ENCODE measurements around the gene L1CAM.

Gene L1CAM

DNA sequence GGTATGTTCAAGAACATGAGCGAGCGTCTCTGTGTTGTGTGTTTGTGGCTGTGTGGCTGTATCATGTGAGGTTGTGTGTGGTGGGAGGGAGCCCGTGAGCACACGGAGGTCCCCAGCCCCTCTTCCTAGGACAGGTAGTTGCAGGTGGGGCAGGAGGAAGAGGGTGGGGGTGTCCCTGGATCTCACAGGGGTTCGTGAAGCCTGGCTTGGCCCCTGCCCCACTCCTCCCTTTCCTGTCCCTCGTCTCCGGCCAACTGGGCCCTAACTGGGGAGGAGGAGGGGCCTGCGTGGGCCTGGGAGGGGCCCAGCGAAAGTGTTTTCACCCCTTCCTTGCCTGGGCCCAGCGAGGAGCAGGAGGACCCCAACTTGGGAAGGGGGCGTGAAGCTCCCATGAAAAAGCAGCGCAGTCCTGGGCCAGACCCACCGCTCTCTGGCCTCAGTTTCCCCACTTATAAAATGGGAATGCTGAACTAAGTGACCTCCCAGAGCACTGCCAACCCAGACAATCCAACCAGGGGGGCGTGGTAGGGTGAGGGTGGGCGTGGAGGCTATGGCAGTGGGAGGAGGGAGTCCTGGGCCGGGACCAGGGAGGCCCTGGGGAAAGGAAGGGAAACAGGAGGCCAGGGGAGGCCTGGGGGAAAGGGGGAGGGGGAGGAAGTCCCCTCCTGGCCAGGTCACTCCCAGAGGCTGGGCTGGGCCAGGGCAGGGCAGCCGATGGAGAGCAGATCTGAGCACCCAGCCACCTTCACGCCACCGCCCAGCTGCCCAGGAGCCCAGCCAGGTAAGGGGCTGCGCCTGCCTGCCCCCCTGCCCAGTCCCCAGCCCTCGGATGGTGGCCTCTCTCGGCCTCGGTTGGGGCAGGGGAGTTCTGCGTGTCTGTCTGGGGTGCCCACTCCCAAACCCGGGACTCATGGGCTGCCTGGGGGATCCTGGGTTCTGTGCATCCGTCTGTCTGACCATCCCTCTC is 18.3 kb upstream of the L1CAM start, which contains the start of gene AVPR2:
Gene AVPR2 (plus strand): TSS at position 683 of the 967 bp plus-strand sequence. CDS start 473 bp downstream, outside the sequence.
- no peak for TF ChIP-seq CTCF (IDR thresholded peaks at IDR 0.05; ENCODE audit: low read depth, low read length)
- in situ Hi-C loops (cut with HindIII; ENCODE audit: low sequenced_read_pairs) = no loop called here
- no peak within 1 kb of the TSS for H3K4me3 ChIP-seq (ENCODE audit: low read depth, low read length)
- DNase-seq (ENCODE audit: low read depth, low spot score) = no peak

GRCh38 chrX:153903238-153903980 is 17.4 kb upstream of the L1CAM start:
- in situ Hi-C loops (cut with HindIII; ENCODE audit: low sequenced_read_pairs) = no loop called here
- no peak overlapping the region for H3K4me3 ChIP-seq (ENCODE audit: low read depth, low read length)
- no peak for TF ChIP-seq CTCF (IDR thresholded peaks at IDR 0.05; ENCODE audit: low read depth, low read length)
- DNase-seq (ENCODE audit: low read depth, low spot score) = no peak

- no peak overlapping the region for H3K4me3 ChIP-seq (ENCODE audit: low read depth, low read length)
- no peak for DNase-seq (ENCODE audit: low read depth, low spot score)
- TF ChIP-seq CTCF (IDR thresholded peaks at IDR 0.05; ENCODE audit: low read depth, low read length) = no peak
- in situ Hi-C loops (cut with HindIII; ENCODE audit: low sequenced_read_pairs) = no loop called here
These were observed 16.4 kb upstream of the L1CAM start for GRCh38 chrX:153902385-153902784.

DNA sequence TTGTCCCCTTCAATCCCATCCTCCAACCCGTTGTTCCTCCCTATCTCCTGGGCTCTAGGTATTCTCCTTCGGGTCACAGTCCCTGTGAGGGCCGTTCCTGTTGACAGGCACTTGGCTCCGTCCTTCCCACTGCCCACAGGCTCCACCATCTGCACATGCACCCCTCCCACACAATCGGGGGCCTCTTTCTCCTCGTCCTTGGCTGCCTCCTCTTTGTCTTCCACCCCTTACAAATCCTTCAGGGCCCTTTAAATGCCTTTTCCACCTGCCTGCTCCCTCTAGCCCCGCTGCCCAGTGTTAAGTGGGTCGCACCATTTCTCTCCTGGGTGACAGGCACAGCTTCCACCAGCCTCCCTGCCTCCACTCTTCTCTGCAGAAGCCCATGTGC is 15.8 kb upstream of the L1CAM start:
- TF ChIP-seq CTCF (IDR thresholded peaks at IDR 0.05; ENCODE audit: low read depth, low read length) = no peak
- H3K4me3 ChIP-seq (ENCODE audit: low read depth, low read length) = no peak overlapping the region
- in situ Hi-C loops (cut with HindIII; ENCODE audit: low sequenced_read_pairs) = no loop called here
- DNase-seq (ENCODE audit: low read depth, low spot score) = no peak

- TF ChIP-seq CTCF (IDR thresholded peaks at IDR 0.05; ENCODE audit: low read depth, low read length) = no peak
- DNase-seq (ENCODE audit: low read depth, low spot score) = peak; percentile 33
- in situ Hi-C loops (cut with HindIII; ENCODE audit: low sequenced_read_pairs) = no loop called here
- H3K4me3 ChIP-seq (ENCODE audit: low read depth, low read length) = no peak overlapping the region
These were observed 15.1 kb upstream of the L1CAM start for GRCh38 chrX:153900831-153901752.

- in situ Hi-C loops (cut with HindIII; ENCODE audit: low sequenced_read_pairs) = no loop called here
- TF ChIP-seq CTCF (IDR thresholded peaks at IDR 0.05; ENCODE audit: low read depth, low read length) = no peak
- no peak overlapping the region for H3K4me3 ChIP-seq (ENCODE audit: low read depth, low read length)
- DNase-seq (ENCODE audit: low read depth, low spot score) = no peak
These were observed 11.9 kb upstream of the L1CAM start for GRCh38 chrX:153897899-153898298.

Measured in astrocyte of the spinal cord (primary cell).